Measurements from ENCODE around the gene GTF3C5.
"Not testable (repeated sequence)": the region's sequence is repeated elsewhere in the genome, so short reads cannot be mapped to it uniquely, and the experiment has no call there.

Gene GTF3C5

DNA sequence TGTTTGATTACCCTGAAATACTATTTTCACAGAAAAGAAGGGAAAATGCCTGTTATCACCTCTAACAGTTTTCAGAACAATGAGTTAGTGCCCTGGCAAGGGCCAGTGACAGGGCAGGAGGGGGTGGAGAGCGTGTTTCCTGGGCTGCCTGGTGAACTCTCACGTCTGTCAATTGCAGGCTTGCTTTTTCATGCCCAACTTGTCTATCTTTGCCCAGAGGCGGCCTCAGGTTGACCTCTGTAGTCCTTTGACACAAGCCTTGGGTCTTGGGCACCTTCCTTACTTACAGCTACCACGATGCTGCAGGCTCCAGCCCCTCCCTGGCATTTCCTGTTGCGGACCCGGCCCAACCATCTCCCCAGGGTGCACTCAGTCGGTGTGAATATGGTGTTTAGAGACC is 28.8 kb downstream of the GTF3C5 start:
- POLR2A ChIA-PET, result no interaction called here
- TF ChIP-seq, protein P1, sequence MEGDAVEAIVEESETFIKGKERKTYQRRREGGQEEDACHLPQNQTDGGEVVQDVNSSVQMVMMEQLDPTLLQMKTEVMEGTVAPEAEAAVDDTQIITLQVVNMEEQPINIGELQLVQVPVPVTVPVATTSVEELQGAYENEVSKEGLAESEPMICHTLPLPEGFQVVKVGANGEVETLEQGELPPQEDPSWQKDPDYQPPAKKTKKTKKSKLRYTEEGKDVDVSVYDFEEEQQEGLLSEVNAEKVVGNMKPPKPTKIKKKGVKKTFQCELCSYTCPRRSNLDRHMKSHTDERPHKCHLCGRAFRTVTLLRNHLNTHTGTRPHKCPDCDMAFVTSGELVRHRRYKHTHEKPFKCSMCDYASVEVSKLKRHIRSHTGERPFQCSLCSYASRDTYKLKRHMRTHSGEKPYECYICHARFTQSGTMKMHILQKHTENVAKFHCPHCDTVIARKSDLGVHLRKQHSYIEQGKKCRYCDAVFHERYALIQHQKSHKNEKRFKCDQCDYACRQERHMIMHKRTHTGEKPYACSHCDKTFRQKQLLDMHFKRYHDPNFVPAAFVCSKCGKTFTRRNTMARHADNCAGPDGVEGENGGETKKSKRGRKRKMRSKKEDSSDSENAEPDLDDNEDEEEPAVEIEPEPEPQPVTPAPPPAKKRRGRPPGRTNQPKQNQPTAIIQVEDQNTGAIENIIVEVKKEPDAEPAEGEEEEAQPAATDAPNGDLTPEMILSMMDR (IDR thresholded peaks at IDR 0.05; ENCODE audit: control extremely low read depth, extremely low read depth, low read depth, missing control alignments), result no peak
- DNase-seq (ENCODE audit: extremely low spot score), result peak; percentile 25
- CTCF ChIA-PET, result interaction anchor here (1.3 to 1.6 kb wide), 2 partner anchors 88 kb away, joined by 3 to 5 read pairs; no protein-coding TSS in a partner anchor

DNA sequence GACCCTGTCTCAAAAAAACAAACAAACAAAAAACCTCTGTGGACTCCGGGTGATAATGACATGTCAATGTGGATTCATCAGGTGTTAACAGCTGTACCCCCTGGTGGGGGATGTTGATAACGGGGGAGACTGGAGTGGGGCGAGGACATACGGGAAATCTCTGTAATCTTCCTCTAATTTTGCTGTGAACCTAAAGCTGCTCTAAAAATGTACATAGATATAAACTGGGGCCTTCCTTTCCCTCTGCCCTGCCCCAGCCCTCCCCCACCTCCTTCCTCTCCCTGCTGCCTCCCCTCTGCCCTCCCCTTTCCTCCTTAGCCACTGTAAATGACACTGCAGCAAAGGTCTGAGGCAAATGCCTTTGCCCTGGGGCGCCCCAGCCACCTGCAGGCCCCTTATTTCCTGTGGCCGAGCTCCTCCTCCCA is 29.6 kb downstream of the GTF3C5 start:
- TF ChIP-seq, protein P1 (IDR thresholded peaks at IDR 0.05; ENCODE audit: control extremely low read depth, extremely low read depth, low read depth, missing control alignments), result no peak
- ChIA-PET POLR2A (no interaction called here), CTCF (interaction anchor here (0.9 to 1.6 kb wide), 4 partner anchors 38 to 88 kb away, joined by 3 to 5 read pairs (median 4); no protein-coding TSS in a partner anchor)
- no peak for DNase-seq (ENCODE audit: extremely low spot score)

DNA sequence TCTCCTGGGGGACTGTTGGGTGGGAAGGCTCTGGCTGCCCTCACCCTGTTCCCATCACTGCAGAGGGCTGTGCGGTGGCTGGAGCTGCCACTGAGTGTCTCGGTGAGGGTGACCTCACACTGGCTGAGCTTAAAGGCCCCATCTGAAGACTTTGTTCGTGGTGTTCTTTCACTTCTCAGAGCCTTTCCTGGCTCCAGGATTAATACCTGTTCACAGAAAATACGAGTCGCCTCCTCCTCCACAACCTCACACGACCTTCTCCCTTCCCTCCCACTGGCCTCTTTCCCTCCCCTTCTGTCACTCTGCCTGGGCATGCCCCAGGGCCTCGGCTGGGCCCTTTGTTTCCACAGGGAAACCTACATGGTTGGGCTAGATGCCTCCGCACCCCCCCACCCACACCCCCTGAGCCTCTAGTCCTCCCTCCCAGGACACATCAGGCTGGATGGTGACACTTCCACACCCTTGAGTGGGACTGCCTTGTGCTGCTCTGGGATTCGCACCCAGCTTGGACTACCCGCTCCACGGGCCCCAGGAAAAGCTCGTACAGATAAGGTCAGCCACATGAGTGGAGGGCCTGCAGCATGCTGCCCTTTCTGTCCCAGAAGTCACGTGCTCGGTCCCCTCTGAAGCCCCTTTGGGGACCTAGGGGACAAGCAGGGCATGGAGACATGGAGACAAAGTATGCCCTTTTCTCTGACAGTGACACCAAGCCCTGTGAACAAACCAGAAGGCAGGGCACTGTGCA is 30.4 kb downstream of the GTF3C5 start:
- DNase-seq (ENCODE audit: extremely low spot score), result peak; percentile 14
- CTCF ChIA-PET, result interaction anchor here (0.9 to 1.5 kb wide), 2 partner anchors 39 to 41 kb away, joined by 3 to 4 read pairs; no protein-coding TSS in a partner anchor
- POLR2A ChIA-PET, result not testable (repeated sequence)

DNA sequence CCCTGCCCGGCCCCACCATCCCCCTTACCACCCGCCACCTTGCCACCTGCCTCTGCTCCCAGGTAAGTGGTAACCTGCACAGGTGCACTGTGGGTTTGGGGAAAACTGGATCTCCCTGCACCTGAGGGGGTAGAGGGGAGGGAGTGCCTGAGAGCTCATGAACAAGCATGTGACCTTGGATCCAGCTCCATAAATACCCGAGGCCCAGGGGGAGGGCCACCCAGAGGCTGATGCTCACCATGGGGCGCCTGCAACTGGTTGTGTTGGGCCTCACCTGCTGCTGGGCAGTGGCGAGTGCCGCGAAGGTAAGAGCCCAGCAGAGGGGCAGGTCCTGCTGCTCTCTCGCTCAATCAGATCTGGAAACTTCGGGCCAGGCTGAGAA is 31.0 kb downstream of the GTF3C5 start, which contains the start of gene CEL:
TSS of gene CEL (plus strand) at position 218 of the 382 bp plus-strand sequence. CDS start at position 240, 22 bp downstream.
- CTCF ChIA-PET, result interaction anchor here (1.5 kb wide), 1 partner anchor 40 kb away, joined by 4 read pairs; no protein-coding TSS in a partner anchor
- POLR2A ChIA-PET, result not testable (repeated sequence)

DNA sequence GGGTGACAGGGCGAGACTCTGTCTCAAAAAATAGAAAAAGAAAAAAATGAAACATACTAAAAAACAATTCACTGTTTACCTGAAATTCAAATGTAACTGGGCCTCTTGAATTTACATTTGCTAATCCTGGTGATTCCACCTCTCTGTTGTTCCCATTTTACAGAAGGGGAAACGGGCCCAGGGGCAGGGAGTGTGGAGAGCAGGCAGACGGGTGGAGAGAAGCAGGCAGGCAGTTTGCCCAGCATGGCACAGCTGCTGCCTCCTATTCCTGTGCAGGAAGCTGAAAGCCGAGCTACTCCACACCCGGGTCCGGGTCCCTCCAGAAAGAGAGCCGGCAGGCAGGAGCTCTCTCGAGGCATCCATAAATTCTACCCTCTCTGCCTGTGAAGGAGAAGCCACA is 31.8 kb downstream of the GTF3C5 start:
- CTCF ChIA-PET; DNase-seq (ENCODE audit: extremely low spot score); POLR2A ChIA-PET: not testable (repeated sequence)

More for the DNA sequence above, 31.0 kb downstream of the GTF3C5 start, which contains the start of gene CEL:
- not testable (repeated sequence) for DNase-seq (ENCODE audit: extremely low spot score)

DNA sequence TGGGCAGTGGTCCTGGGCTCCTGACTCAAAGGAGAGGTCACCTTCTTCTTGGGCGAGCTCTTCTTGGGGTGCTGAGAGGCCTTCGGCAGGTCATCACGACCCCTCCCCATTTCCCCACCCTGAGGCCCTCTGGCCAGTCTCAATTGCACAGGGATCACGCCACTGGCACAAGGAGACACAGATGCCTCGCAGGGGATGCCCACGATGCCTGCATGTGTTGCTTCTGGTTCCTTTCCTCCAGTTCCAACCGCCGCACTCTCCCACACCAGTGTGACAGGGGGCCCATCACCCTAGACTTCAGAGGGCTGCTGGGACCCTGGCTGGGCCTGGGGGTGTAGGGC is 32.3 kb downstream of the GTF3C5 start:
- CTCF ChIA-PET, result interaction anchor here (1.8 kb wide), 1 partner anchor 84 kb away, joined by 5 read pairs; no protein-coding TSS in a partner anchor
- TF ChIP-seq, protein P1 (IDR thresholded peaks at IDR 0.05; ENCODE audit: control extremely low read depth, extremely low read depth, low read depth, missing control alignments), result no peak
- DNase-seq (ENCODE audit: extremely low spot score), result no peak
- POLR2A ChIA-PET, result no interaction called here

DNA sequence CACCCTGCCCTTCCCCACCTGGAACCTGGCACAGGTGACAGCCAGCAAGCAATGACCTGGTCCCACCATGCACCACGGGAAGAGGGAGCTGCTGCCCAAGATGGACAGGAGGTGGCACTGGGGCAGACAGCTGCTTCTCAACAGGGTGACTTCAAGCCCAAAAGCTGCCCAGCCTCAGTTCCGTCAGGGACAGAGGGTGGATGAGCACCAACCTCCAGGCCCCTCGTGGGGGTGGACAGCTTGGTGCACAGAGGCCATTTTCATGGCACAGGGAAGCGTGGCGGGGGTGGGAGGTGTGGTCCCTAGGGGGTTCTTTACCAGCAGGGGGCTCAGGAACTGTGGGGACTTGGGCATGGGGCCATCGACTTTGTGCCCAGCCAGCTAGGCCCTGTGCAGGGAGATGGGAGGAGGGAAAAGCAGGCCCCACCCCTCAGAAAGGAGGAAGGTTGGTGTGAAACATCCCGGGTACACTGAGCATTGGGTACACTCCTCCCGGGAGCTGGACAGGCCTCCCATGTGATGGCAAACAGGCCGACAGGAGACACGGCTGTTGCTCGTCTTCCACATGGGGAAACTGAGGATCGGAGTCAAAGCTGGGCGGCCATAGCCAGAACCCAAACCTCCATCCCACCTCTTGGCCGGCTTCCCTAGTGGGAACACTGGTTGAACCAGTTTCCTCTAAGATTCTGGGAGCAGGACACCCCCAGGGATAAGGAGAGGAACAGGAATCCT is 32.9 kb downstream of the GTF3C5 start:
- TF ChIP-seq, protein P1 (IDR thresholded peaks at IDR 0.05; ENCODE audit: control extremely low read depth, extremely low read depth, low read depth, missing control alignments), result no peak
- CTCF ChIA-PET, result interaction anchor here (1.8 kb wide), 1 partner anchor 84 kb away, joined by 5 read pairs; no protein-coding TSS in a partner anchor
- DNase-seq (ENCODE audit: extremely low spot score), result no peak
- POLR2A ChIA-PET, result interaction anchor here (0.5 kb wide), 1 partner anchor 81 kb away, joined by 6 read pairs; no protein-coding TSS in a partner anchor
